Activated CD8-positive, alpha-beta memory T cell treated with anti-CD3 and anti-CD28 coated beads, Interleukin-2, amount 10 ng/mL, durations not matched to agents 7 days and 5 days (primary cell): ENCODE results near the gene GPRIN1. TPM values are rescaled to one million over a fixed set of nuclear protein-coding genes. Genes with fewer than 3 reads are reported as not detected.
"Not testable (repeated sequence)": the region's sequence is repeated elsewhere in the genome, so short reads cannot be mapped to it uniquely, and the experiment has no call there.

Experiments
- ATAC-seq: fragments of 150-1000 bp; cut with Tn5 transposase; one replicate; pipeline ENCODE4 v1.10.0; 2021; ENCODE audit warnings: moderate library complexity
- CTCF ChIA-PET: fragments of 350-600 bp; sonication (Branson Sonifier 250); formaldehyde crosslinking; loops from one replicate; lab custom pipeline; 2021; ENCODE audit warnings: antibody characterized with exemption; lab: Charles Lee
- DNase-seq: peaks from one replicate; pipeline ENCODE4 v3.0.0-alpha.2; 2020
- H3K27ac Mint-ChIP-seq: one replicate; pipeline ENCODE4 v1.8.0; 2021; ENCODE audit warnings: mild to moderate bottlenecking, mixed read lengths
- H3K27me3 Mint-ChIP-seq: one replicate; pipeline ENCODE4 v1.8.0; 2021; ENCODE audit warnings: mixed read lengths
- H3K36me3 Mint-ChIP-seq: one replicate; pipeline ENCODE4 v1.8.0; 2021; ENCODE audit warnings: mild to moderate bottlenecking, mixed read lengths
- H3K4me1 Mint-ChIP-seq: one replicate; pipeline ENCODE4 v1.8.0; 2021; ENCODE audit warnings: mixed read lengths
- H3K4me3 Mint-ChIP-seq: one replicate; pipeline ENCODE4 v1.8.0; 2021; ENCODE audit warnings: mild to moderate bottlenecking, moderate library complexity, mixed read lengths
- H3K9me3 Mint-ChIP-seq: one replicate; pipeline ENCODE4 v1.8.0; 2022; ENCODE audit warnings: low read depth, mixed read lengths
- total RNA-seq, 2 experiments: library from RNA; stranded (reverse); gene quantifications; one replicate each; pipeline ENCODE4 v1.2.3, GENCODE V29; 2021

GPRIN1 gene
- total RNA-seq, 2 experiments from 2014 or later, result 2.5 to 3.4 TPM

GRCh38 chr5:176562189-176562588 is 47.8 kb downstream of the GPRIN1 start:
- Mint-ChIP-seq H3K4me1 (peaks cover 20% of the 10 kb centered on the region), H3K27me3 (peaks cover 4% of the 10 kb centered on the region), H3K9me3 (no peaks in the 10 kb centered on the region), H3K36me3 (no peaks in the 10 kb centered on the region), H3K4me3 (no peak overlapping the region), H3K27ac (no peak overlapping the region)
- ATAC-seq, result no peak
- DNase-seq, result no peak
- CTCF ChIA-PET, result interaction anchor here (1.6 kb wide), 1 partner anchor 11 kb away, joined by 3 read pairs; no protein-coding TSS in a partner anchor

- H3K9me3 Mint-ChIP-seq, result no peaks in the 10 kb centered on the region
- DNase-seq (no peak), ATAC-seq (no peak)
- H3K36me3 Mint-ChIP-seq, result no peaks in the 10 kb centered on the region
- CTCF ChIA-PET, result interaction anchor here (1.6 kb wide), 1 partner anchor 12 kb away, joined by 3 read pairs; no protein-coding TSS in a partner anchor
- peaks cover 22% of the 10 kb centered on the region for H3K4me1 Mint-ChIP-seq
- H3K27me3 Mint-ChIP-seq, result peaks cover 4% of the 10 kb centered on the region
- no peak overlapping the region for H3K27ac Mint-ChIP-seq
- H3K4me3 Mint-ChIP-seq, result no peak overlapping the region
These were observed 48.7 kb downstream of the GPRIN1 start for GRCh38 chr5:176561259-176561658.

DNA sequence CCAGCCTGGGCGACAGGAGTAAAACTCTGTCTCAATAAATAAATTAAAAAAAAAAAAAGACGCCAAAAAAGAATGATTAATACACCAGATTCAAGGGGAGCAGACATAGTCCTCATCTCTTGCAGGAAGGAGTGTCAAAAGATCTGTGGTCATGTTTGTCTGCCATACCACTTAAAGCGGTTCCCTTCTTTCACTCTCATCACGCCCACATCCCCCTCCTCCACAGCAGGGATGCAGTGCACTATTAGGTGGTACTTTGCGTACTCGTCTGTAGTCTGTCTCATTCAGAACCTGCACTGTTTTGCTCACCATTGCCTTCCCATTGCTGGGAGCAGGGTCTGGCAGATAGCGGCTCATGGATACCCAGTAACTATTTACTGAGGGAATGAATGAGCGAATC is 49.6 kb downstream of the GPRIN1 start:
- no peaks in the 10 kb centered on the region for H3K9me3 Mint-ChIP-seq

GRCh38 chr5:176559683-176560082 is 50.3 kb downstream of the GPRIN1 start:
- no peak overlapping the region for H3K4me3 Mint-ChIP-seq
- no peak for DNase-seq
- peaks cover 37% of the 10 kb centered on the region for H3K4me1 Mint-ChIP-seq
- H3K27ac Mint-ChIP-seq, result no peak overlapping the region
- peaks cover 4% of the 10 kb centered on the region for H3K27me3 Mint-ChIP-seq
- no peaks in the 10 kb centered on the region for H3K36me3 Mint-ChIP-seq
- H3K9me3 Mint-ChIP-seq, result no peaks in the 10 kb centered on the region
- CTCF ChIA-PET, result interaction anchor here (0.9 kb wide), 1 partner anchor 144 kb away, joined by 3 read pairs; no protein-coding TSS in a partner anchor
- no peak for ATAC-seq

More for the DNA sequence above, 49.6 kb downstream of the GPRIN1 start:
- Mint-ChIP-seq H3K27me3 (peaks cover 4% of the 10 kb centered on the region), H3K27ac (no peak overlapping the region), H3K4me1 (peaks cover 30% of the 10 kb centered on the region), H3K4me3 (no peak overlapping the region), H3K36me3 (no peaks in the 10 kb centered on the region)
- CTCF ChIA-PET, result interaction anchor here (1.6 kb wide), 1 partner anchor 13 kb away, joined by 3 read pairs; no protein-coding TSS in a partner anchor
- peak; percentile 58 for ATAC-seq
- DNase-seq, result no peak

GRCh38 chr5:176557846-176558245 is 52.1 kb downstream of the GPRIN1 start:
- Mint-ChIP-seq H3K4me3 (no peak overlapping the region), H3K27me3 (peaks cover 4% of the 10 kb centered on the region), H3K36me3 (no peaks in the 10 kb centered on the region), H3K4me1 (peaks cover 50% of the 10 kb centered on the region), H3K27ac (no peak overlapping the region), H3K9me3 (no peaks in the 10 kb centered on the region)
- no peak for DNase-seq
- ATAC-seq, result no peak
- CTCF ChIA-PET, result interaction anchor here (0.7 to 2.6 kb wide), 4 partner anchors 8 to 169 kb away, joined by 4 to 11 read pairs (median 5); partner anchors contain the start of gene CDHR2

DNA sequence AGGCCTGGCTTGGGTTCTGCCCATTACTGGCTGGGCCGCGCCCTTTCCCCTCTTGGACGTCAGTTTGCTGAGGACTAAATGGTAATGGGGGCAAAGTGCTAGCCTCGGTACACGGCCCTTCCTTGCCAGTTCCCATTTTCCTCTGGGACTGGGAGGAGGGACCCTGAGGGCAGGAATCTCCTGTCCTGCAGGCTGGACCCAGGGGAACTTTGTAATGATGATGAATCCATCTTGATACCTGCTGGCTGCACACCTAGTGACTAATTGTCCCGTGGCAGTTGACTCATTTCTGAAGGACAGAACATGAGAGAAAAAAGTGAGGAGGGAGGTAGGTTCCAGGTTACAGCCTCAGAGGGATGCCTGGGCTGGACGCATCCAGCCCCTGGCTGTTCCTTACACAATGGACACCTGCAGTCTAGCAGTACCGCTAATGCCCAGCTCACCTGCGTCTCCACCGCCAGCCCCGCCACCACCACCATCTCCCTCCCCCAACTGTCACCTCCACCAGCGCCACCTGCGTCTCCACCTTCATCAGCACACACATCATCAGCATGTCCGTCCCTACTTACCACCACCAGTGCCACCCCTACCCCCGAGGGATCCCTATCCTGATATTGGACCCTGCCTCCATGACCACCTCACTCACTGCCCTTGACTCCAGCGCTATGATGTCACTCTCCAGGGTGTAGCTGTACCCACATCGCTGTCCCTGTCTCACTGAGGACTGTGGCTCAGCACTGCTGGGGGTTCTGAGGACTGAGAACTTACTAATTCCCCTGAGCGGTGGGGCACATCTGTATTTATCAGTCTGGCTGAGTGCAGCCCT is 56.5 kb downstream of the GPRIN1 start:
- no peaks in the 10 kb centered on the region for H3K36me3 Mint-ChIP-seq
- peaks cover 41% of the 10 kb centered on the region for H3K4me1 Mint-ChIP-seq
- ATAC-seq (peak; percentile 30), DNase-seq (no peak)
- no peaks in the 10 kb centered on the region for H3K27me3 Mint-ChIP-seq
- H3K4me3 Mint-ChIP-seq, result no peak overlapping the region
- no peak overlapping the region for H3K27ac Mint-ChIP-seq
- CTCF ChIA-PET, result interaction anchor here (1.0 to 1.6 kb wide), 3 partner anchors 10 to 137 kb away, joined by 3 to 5 read pairs (median 3); partner anchors contain the start of gene CLTB
- H3K9me3 Mint-ChIP-seq, result no peaks in the 10 kb centered on the region

- H3K27ac Mint-ChIP-seq, result no peak overlapping the region
- ATAC-seq, result no peak
- H3K36me3 Mint-ChIP-seq, result no peaks in the 10 kb centered on the region
- peaks cover 45% of the 10 kb centered on the region for H3K4me1 Mint-ChIP-seq
- no peak overlapping the region for H3K4me3 Mint-ChIP-seq
- DNase-seq, result no peak
- no peaks in the 10 kb centered on the region for H3K9me3 Mint-ChIP-seq
- CTCF ChIA-PET, result no interaction called here
- H3K27me3 Mint-ChIP-seq, result no peaks in the 10 kb centered on the region
These were observed 57.6 kb downstream of the GPRIN1 start for GRCh38 chr5:176552332-176552869.

DNA sequence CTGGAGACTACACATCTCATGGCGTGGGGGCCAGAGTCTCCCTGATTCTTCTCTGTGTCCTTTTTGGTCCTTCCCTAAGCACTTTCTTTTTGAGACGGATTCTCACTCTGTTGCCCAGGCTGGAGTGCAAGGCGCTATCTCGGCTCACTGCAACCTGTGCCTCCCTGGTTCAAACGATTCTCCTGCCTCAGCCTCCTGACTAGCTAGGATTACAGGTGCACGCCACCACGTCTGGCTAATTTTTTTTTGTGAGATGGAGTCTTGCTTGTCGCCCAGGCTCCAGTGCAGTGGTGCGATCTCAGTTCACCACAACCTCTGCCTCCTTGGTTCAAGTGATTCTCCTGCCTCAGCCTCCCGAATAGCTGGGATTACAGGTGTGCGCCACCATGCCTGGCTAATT is 59.0 kb downstream of the GPRIN1 start:
- H3K9me3 Mint-ChIP-seq, H3K27ac Mint-ChIP-seq, H3K4me3 Mint-ChIP-seq, ATAC-seq, H3K36me3 Mint-ChIP-seq, DNase-seq, H3K27me3 Mint-ChIP-seq: not testable (repeated sequence)
- peaks cover 41% of the 10 kb centered on the region for H3K4me1 Mint-ChIP-seq
- CTCF ChIA-PET, result interaction anchor here (1.2 kb wide), 1 partner anchor 23 kb away, joined by 3 read pairs; no protein-coding TSS in a partner anchor

- H3K4me1 Mint-ChIP-seq, result peaks cover 37% of the 10 kb centered on the region
- H3K4me3 Mint-ChIP-seq, result no peak overlapping the region
- DNase-seq (no peak), ATAC-seq (no peak)
- no peaks in the 10 kb centered on the region for H3K36me3 Mint-ChIP-seq
- CTCF ChIA-PET, result interaction anchor here (1.2 kb wide), 1 partner anchor 23 kb away, joined by 3 read pairs; no protein-coding TSS in a partner anchor
- H3K27ac Mint-ChIP-seq, result no peak overlapping the region
- H3K27me3 Mint-ChIP-seq, result no peaks in the 10 kb centered on the region
- H3K9me3 Mint-ChIP-seq, result no peaks in the 10 kb centered on the region
These were observed 59.6 kb downstream of the GPRIN1 start for GRCh38 chr5:176550275-176550831.

- Mint-ChIP-seq H3K4me3 (no peak overlapping the region), H3K36me3 (no peaks in the 10 kb centered on the region)
- no peak for ATAC-seq
These were observed 60.1 kb downstream of the GPRIN1 start for GRCh38 chr5:176549871-176550270.

DNA sequence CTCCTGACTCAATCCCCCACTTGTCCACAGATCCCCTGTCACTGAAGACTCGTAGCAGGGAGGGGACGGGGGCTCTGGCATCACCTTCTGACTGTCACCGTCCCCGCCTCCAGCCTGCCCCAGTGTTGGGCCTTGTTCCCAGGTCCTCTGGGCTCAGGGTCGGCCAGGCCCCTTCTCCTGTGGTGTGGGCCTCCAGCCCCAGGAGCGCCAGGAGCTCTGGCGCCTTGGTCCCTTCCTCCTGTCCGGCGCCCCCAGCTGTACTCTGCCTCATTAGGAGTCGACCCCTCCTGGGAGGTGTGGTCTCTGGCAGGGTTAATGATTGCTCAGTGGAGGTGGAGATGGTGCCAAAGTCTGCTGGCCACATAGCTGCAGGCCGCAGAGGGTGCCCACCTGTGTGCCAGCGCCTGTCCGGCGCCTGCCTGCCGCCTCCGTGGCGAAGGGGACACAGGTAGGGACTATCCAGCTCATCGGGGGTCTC is 61.0 kb downstream of the GPRIN1 start, which contains the start of gene CDHR2:
Gene CDHR2 (plus strand): TSS at position 376 of the 478 bp plus-strand sequence. CDS start 16,011 bp downstream, outside the sequence.
- ATAC-seq (no peak), DNase-seq (no peak)
- Mint-ChIP-seq H3K4me1 (peaks cover 34% of the 10 kb centered on the region), H3K36me3 (no peaks in the 10 kb centered on the region), H3K27ac (no peak within 1 kb of the TSS), H3K4me3 (no peak within 1 kb of the TSS), H3K9me3 (no peaks in the 10 kb centered on the region), H3K27me3 (no peaks in the 10 kb centered on the region)
- CTCF ChIA-PET, result interaction anchor here (0.6 to 1.2 kb wide), 2 partner anchors 10 to 1729 kb away, joined by 3 to 4 read pairs; no protein-coding TSS in a partner anchor

More at GRCh38 chr5:176549871-176550270, 60.1 kb downstream of the GPRIN1 start:
- Mint-ChIP-seq H3K9me3 (no peaks in the 10 kb centered on the region), H3K27me3 (no peaks in the 10 kb centered on the region), H3K27ac (no peak overlapping the region), H3K4me1 (peaks cover 36% of the 10 kb centered on the region)
- DNase-seq, result no peak
- CTCF ChIA-PET, result interaction anchor here (0.7 to 1.2 kb wide), 2 partner anchors 9 to 133 kb away, joined by 3 to 4 read pairs; no protein-coding TSS in a partner anchor

- DNase-seq (no peak), ATAC-seq (no peak)
- no peaks in the 10 kb centered on the region for H3K36me3 Mint-ChIP-seq
- CTCF ChIA-PET, result interaction anchor here (1.2 kb wide), 1 partner anchor 14 kb away, joined by 3 read pairs; no protein-coding TSS in a partner anchor
- peaks cover 27% of the 10 kb centered on the region for H3K4me1 Mint-ChIP-seq
- no peak overlapping the region for H3K27ac Mint-ChIP-seq
- no peaks in the 10 kb centered on the region for H3K9me3 Mint-ChIP-seq
- no peak overlapping the region for H3K4me3 Mint-ChIP-seq
- no peaks in the 10 kb centered on the region for H3K27me3 Mint-ChIP-seq
These were observed 62.2 kb downstream of the GPRIN1 start for GRCh38 chr5:176547802-176548201.
